Ascending aorta (tissue), 2 donors: Measurements from ENCODE around the gene PEX5L. TPM values are rescaled to one million over a fixed set of nuclear protein-coding genes. Genes with fewer than 3 reads are reported as not detected.
"Not testable (repeated sequence)": the region's sequence is repeated elsewhere in the genome, so short reads cannot be mapped to it uniquely, and the experiment has no call there.

ENCODE experiments used
- DNase-seq, 2 donors: peaks; one replicate each; pipeline ENCODE4 v3.0.0-alpha.2; 2019; ENCODE audit warnings: low spot score in 2 of 2
- H3K27ac ChIP-seq, 2 donors: fragments of 200-600 bp; sonication (generic); one replicate each; pipeline ENCODE4 v1.5.1; 2016 to 2017; ENCODE audit warnings: mild to moderate bottlenecking in 1 of 2
- H3K27me3 ChIP-seq: fragments of 200-600 bp; sonication (generic); one replicate; pipeline ENCODE4 v1.5.1; 2017
- H3K36me3 ChIP-seq, 2 donors: fragments of 200-600 bp; sonication (generic); one replicate each; pipeline ENCODE4 v1.5.1; 2016
- H3K4me1 ChIP-seq, 2 donors: fragments of 200-600 bp; sonication (generic); one replicate each; pipeline ENCODE4 v1.5.1; 2016 to 2017; ENCODE audit warnings: mild to moderate bottlenecking in 1 of 2
- H3K4me3 ChIP-seq, 2 donors: fragments of 200-600 bp; sonication (generic); one replicate each; pipeline ENCODE4 v1.5.1; 2016 to 2017; ENCODE audit warnings: mild to moderate bottlenecking in 1 of 2
- H3K9me3 ChIP-seq, 2 donors: fragments of 200-600 bp; sonication (generic); one replicate each; pipeline ENCODE4 v1.5.1; 2016
- intact Hi-C: fragments of 100-400 bp; cut with DNase I; formaldehyde crosslinking; loops from one replicate; pipeline ENCODE4 v1.15.1; 2023
- total RNA-seq: library from RNA; depleted of rRNA; stranded (reverse); fragments of >200 nt; gene quantifications from one replicate; pipeline ENCODE4 v1.1.0, GENCODE V29; 2016
- TF ChIP-seq, protein P1 (sequence below), 3 experiments: fragments of 200-600 bp in 2 of 3; fragments of 450-650 bp in 1 of 3; sonication (generic) in 2 of 3; IDR thresholded peaks; one replicate each; pipeline ENCODE4 v1.5.1; 2016 to 2019; ENCODE audit warnings: antibody characterized with exemption in 3 of 3, mild to moderate bottlenecking in 1 of 3, moderate library complexity in 1 of 3

The PEX5L gene
- total RNA-seq, 1 donor from 2014 or later, result 0.11 TPM

DNA sequence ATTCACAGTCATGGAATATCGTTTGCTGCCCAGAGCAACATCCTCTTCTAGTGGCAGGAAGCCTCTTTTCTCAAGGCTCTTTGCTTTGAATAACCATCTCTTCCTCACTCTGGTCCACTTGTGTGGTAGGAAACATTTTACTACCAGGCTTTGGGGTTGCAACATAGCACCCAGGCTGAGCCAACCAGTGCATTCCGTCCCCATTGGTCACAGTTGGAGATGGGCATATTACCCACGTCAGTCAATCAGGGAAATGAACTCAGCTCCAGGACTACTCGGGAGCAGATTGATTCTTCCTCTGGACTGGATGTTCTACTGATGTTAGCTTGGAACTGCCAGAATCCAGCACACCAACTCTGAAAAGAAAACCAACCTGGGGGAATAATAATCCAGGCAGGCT, 4.2 kb upstream of the PEX5L start:
- no peak for DNase-seq

DNA sequence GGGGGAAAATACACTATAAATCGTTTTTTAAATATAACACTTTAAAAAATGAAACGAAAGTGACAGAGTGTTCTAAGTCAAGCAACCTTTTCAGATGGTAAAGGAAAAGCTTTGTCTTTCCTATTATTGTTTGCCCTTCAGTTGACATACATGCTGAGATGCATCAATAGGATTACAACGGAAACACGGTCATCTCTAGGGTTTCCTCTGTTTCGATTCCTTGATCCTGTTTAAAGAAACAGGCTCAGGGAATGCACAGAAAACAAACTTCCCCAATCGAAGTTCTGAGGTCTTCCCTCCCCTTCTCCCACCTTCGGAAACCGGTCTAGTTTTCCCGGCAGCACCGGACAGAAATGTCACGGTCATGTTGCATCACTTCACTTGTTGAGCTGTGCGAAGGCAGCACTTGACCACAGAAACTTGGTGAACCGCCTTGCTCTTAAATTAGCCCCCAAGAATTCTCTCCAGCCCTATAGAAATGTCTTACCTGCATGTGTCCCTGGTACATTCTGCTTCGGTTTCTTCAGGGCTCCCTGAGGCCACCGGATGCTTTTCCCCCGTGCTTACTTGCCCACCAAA, 556 bp downstream of the PEX5L start:
- Histone ChIP-seq H3K4me3 (peak overlapping the region in 1 of 2 donors; percentile 30), H3K9me3 (no peaks in the 10 kb centered on the region), H3K4me1 (no peaks in the 10 kb centered on the region), H3K27ac (no peak overlapping the region), H3K36me3 (no peaks in the 10 kb centered on the region), H3K27me3 (no peaks in the 10 kb centered on the region)
- TF ChIP-seq, protein P1, sequence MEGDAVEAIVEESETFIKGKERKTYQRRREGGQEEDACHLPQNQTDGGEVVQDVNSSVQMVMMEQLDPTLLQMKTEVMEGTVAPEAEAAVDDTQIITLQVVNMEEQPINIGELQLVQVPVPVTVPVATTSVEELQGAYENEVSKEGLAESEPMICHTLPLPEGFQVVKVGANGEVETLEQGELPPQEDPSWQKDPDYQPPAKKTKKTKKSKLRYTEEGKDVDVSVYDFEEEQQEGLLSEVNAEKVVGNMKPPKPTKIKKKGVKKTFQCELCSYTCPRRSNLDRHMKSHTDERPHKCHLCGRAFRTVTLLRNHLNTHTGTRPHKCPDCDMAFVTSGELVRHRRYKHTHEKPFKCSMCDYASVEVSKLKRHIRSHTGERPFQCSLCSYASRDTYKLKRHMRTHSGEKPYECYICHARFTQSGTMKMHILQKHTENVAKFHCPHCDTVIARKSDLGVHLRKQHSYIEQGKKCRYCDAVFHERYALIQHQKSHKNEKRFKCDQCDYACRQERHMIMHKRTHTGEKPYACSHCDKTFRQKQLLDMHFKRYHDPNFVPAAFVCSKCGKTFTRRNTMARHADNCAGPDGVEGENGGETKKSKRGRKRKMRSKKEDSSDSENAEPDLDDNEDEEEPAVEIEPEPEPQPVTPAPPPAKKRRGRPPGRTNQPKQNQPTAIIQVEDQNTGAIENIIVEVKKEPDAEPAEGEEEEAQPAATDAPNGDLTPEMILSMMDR (IDR thresholded peaks at IDR 0.05), result no peak
- intact Hi-C loops, result no loop called here
- DNase-seq, result no peak

More for the DNA sequence above, 4.2 kb upstream of the PEX5L start:
- H3K4me1 ChIP-seq, result no peaks in the 10 kb centered on the region
- H3K36me3 ChIP-seq, result no peaks in the 10 kb centered on the region
- no peaks in the 10 kb centered on the region for H3K27me3 ChIP-seq
- H3K9me3 ChIP-seq, result no peaks in the 10 kb centered on the region
- TF ChIP-seq, protein P1 (IDR thresholded peaks at IDR 0.05), result no peak
- H3K4me3 ChIP-seq, result no peak overlapping the region
- H3K27ac ChIP-seq, result no peak overlapping the region
- intact Hi-C loops, result no loop called here

DNA sequence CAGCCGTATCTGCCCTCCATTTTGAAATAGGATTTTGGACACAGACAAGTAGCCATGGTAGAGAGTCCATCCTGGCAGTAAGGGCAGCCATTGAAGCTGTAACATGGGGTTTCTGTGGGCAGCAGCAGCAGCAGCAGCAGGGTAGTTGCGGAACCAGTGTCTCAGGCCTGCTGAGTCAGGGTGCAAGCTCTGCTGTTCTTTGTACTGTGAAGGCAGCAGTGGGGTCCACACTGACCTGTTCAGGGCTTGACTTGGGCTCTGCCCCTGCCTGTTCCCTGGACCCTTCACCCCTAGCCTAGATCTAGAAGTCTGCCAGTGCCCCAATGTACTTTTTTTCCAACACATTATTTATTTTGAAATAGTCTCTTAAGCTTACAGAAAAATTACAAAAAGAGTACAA, 9.7 kb downstream of the PEX5L start:
- Histone ChIP-seq H3K4me3 (no peak overlapping the region), H3K27ac (no peak overlapping the region), H3K27me3 (no peaks in the 10 kb centered on the region), H3K4me1 (no peaks in the 10 kb centered on the region), H3K36me3 (no peaks in the 10 kb centered on the region), H3K9me3 (no peaks in the 10 kb centered on the region)
- no peak for DNase-seq
- intact Hi-C loops, result no loop called here
- TF ChIP-seq, protein P1 (IDR thresholded peaks at IDR 0.05), result no peak

DNA sequence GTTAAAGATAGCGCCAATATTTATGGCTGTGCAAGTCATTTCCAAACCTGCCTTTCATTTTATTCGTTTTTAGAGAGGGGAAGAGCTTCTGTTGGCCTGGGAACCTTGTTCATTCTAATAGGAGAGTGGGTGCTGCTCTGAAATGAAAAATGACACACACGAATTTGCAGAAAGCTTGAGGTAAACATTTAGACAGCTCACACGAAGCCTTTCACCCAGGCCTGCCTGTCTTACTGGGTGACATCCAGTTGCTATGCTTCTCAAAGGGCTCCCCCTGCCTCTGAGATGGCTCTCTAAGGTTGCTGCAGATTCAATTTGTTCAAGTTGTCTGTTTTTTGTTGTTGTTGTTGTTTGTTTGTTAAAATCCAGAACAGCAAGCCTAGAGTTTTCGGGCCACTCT, 18.2 kb downstream of the PEX5L start:
- H3K27ac ChIP-seq, result no peak overlapping the region
- H3K4me3 ChIP-seq, result no peak overlapping the region
- no peak for DNase-seq
- no peaks in the 10 kb centered on the region for H3K4me1 ChIP-seq
- no peaks in the 10 kb centered on the region for H3K36me3 ChIP-seq
- no peaks in the 10 kb centered on the region for H3K27me3 ChIP-seq
- TF ChIP-seq, protein P1 (IDR thresholded peaks at IDR 0.05), result no peak
- H3K9me3 ChIP-seq, result no peaks in the 10 kb centered on the region
- intact Hi-C loops, result no loop called here

DNA sequence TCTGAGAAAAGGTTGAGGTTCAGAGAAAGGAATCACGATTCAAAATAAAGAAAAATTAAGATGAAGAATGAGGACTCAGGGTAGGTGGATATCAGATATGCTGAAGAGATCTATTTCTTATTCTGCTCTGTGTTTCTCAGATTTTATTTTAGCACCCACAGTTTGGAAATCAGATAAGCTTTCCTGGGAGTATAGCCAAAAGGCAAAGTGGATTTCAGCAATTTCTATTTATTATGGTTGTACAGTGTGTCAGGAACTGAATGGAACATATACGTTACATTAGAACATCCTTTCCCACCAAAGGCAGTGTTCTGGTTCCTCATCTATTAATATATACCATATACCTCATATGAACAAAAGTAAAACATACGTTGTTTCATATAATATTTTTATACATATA, 18.9 kb downstream of the PEX5L start:
- Histone ChIP-seq H3K36me3 (no peaks in the 10 kb centered on the region), H3K9me3 (no peaks in the 10 kb centered on the region), H3K4me1 (no peaks in the 10 kb centered on the region), H3K4me3 (no peak overlapping the region), H3K27ac (no peak overlapping the region), H3K27me3 (no peaks in the 10 kb centered on the region)
- DNase-seq, result no peak
- TF ChIP-seq, protein P1 (IDR thresholded peaks at IDR 0.05), result no peak
- intact Hi-C loops, result no loop called here

DNA sequence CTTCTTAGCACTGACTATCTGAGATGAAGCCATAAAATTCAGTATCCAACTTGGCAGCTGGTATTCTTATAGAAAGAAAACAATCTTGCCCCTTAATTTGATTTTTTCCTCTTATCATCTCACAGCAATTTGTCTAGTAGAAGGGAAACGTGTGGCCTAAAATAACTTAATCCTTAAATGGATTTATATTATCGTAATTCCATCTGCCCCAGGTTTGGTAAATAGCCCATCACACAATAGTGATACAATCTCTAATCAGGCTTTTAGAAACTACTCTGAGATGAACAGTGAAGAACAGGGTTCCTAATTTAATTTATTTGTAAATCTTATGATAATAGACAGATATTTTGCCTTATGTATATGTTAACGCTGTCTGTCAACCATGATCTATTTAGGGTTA, 24.8 kb downstream of the PEX5L start:
- Histone ChIP-seq H3K27me3 (no peaks in the 10 kb centered on the region), H3K4me1 (no peaks in the 10 kb centered on the region), H3K27ac (no peak overlapping the region), H3K36me3 (no peaks in the 10 kb centered on the region), H3K4me3 (no peak overlapping the region), H3K9me3 (peaks cover 0 to 9% of the 10 kb centered on the region in 2 donors)
- intact Hi-C loops, result no loop called here
- TF ChIP-seq, protein P1 (IDR thresholded peaks at IDR 0.05), result no peak
- DNase-seq, result no peak

DNA sequence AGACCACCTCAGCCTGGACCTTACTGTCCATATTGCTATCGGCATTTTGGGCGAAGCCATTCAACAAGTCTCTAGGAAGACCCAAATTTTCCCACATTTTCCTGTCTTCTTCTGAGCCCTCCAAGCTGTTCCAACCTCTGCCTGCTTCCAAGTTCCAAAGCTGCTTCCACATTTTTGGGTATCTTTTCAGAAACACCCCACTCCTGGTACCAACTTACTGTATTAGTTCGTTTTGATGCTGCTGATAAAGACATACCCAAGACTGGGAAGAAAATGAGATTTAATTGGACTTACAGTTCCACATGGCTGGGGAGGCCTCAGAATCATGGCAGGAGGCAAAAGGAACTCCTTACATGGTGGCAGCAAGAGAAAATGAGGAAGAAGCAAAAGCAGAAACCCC, 28.4 kb downstream of the PEX5L start:
- intact Hi-C loops, H3K27me3 ChIP-seq, H3K4me3 ChIP-seq, H3K36me3 ChIP-seq, H3K9me3 ChIP-seq, DNase-seq, H3K4me1 ChIP-seq, H3K27ac ChIP-seq: not testable (repeated sequence)
